Endodermal cell (in vitro differentiated cells): ENCODE results near the gene GKN2. TPM values are rescaled to one million over a fixed set of nuclear protein-coding genes. Genes with fewer than 3 reads are reported as not detected.

Experiments used
- DNase-seq: peaks from one replicate; pipeline ENCODE4 v3.0.0-alpha.2; 2017
- H3K27ac ChIP-seq: 2 replicates; pipeline ENCODE4 v1.5.1; 2013; ENCODE audit warnings: mild to moderate bottlenecking, low read depth, low read length, moderate library complexity
- H3K27me3 ChIP-seq: 2 replicates; pipeline ENCODE4 v1.6.1; 2013; ENCODE audit warnings: mild to moderate bottlenecking, low read length, moderate library complexity; ENCODE audit not compliant: insufficient read depth, control insufficient read depth, poor library complexity, severe bottlenecking
- H3K36me3 ChIP-seq: 2 replicates; pipeline ENCODE4 v1.7.0; 2013; ENCODE audit warnings: mild to moderate bottlenecking, low read length, moderate library complexity; ENCODE audit not compliant: control insufficient read depth, insufficient read depth
- H3K4me1 ChIP-seq: one replicate; pipeline ENCODE4 v1.7.0; 2013; ENCODE audit warnings: low read length; ENCODE audit not compliant: control insufficient read depth, insufficient read depth
- H3K4me3 ChIP-seq: 2 replicates; pipeline ENCODE4 v1.5.1; 2013; ENCODE audit warnings: mild to moderate bottlenecking, low read length, moderate library complexity
- H3K9ac ChIP-seq: 2 replicates; pipeline ENCODE4 v1.6.1; 2013; ENCODE audit warnings: mild to moderate bottlenecking, low read length, moderate library complexity; ENCODE audit not compliant: poor library complexity, severe bottlenecking; ENCODE audit errors: extremely low read depth
- H3K9me3 ChIP-seq: 2 replicates; pipeline ENCODE4 v1.6.1; 2013; ENCODE audit warnings: mild to moderate bottlenecking, low read length, moderate library complexity; ENCODE audit not compliant: control insufficient read depth
- H3K27ac Mint-ChIP-seq: 2 replicates; pipeline ENCODE4 v1.8.0; 2020; ENCODE audit warnings: mixed read lengths
- H3K27me3 Mint-ChIP-seq: 2 replicates; pipeline ENCODE4 v1.8.0; 2021; ENCODE audit warnings: mild to moderate bottlenecking, mixed read lengths; ENCODE audit not compliant: insufficient read depth
- H3K36me3 Mint-ChIP-seq: 2 replicates; pipeline ENCODE4 v1.8.0; 2020; ENCODE audit warnings: low read depth, mixed read lengths
- H3K4me1 Mint-ChIP-seq: 2 replicates; pipeline ENCODE4 v1.8.0; 2020; ENCODE audit warnings: mixed read lengths
- H3K4me3 Mint-ChIP-seq: 2 replicates; pipeline ENCODE4 v1.8.0; 2020; ENCODE audit warnings: mild to moderate bottlenecking, moderate library complexity, mixed read lengths
- H3K9me3 Mint-ChIP-seq: 2 replicates; pipeline ENCODE4 v1.8.0; 2020; ENCODE audit warnings: mild to moderate bottlenecking, mixed read lengths
- WGBS, 2 experiments: methylation state at CpG; one replicate each; pipeline versions ENCODE4 v1.1.5 to v1.1.7; 2013; ENCODE audit warnings: missing lambda C conversion rate in 2 of 2, mixed read lengths in 1 of 2; ENCODE audit not compliant: insufficient coverage in 1 of 2, insufficient read length in 1 of 2; 5-methylcytosine and 5-hydroxymethylcytosine counted together
- total RNA-seq, 2 donors: library from RNA; stranded (reverse); fragmentation: NEBNext Ultra II Directional in 1 of 2; extraction: Animal tissue kit (Norgen Biotek cat#: 25700) in 1 of 2; gene quantifications; 2 replicates in 1 of 2; 3 replicates in 1 of 2; pipeline ENCODE4 v1.2.1, GENCODE V29; 2021
- TF ChIP-seq, protein P1 (sequence below): fragments of 200-600 bp; sonication (generic); conservative IDR thresholded peaks from 2 replicates; pipeline ENCODE4 v1.5.0; 2021; ENCODE audit warnings: antibody characterized with exemption, mild to moderate bottlenecking

Gene GKN2
- total RNA-seq, 2 donors from 2014 or later, result not detected

DNA sequence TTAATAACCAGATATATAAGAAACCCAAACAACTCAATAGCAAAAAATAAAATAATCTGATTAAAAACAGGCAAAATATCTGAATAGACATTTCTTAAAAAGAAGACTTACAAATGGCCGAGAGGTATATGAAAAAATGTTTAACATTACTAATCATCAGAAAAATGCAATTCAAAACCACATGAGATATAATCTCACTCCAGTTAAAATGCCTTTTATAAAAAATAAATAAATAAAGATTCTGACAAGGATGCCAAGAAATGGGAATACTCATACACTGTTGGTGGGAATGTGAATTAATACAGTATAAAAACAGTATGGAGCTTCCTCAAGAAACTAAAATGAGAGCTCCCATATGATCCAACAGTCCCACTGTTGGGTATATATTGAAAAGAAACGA, 47.6 kb downstream of the GKN2 start:
- TF ChIP-seq, protein P1, sequence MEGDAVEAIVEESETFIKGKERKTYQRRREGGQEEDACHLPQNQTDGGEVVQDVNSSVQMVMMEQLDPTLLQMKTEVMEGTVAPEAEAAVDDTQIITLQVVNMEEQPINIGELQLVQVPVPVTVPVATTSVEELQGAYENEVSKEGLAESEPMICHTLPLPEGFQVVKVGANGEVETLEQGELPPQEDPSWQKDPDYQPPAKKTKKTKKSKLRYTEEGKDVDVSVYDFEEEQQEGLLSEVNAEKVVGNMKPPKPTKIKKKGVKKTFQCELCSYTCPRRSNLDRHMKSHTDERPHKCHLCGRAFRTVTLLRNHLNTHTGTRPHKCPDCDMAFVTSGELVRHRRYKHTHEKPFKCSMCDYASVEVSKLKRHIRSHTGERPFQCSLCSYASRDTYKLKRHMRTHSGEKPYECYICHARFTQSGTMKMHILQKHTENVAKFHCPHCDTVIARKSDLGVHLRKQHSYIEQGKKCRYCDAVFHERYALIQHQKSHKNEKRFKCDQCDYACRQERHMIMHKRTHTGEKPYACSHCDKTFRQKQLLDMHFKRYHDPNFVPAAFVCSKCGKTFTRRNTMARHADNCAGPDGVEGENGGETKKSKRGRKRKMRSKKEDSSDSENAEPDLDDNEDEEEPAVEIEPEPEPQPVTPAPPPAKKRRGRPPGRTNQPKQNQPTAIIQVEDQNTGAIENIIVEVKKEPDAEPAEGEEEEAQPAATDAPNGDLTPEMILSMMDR, result no peak
- H3K4me1 Mint-ChIP-seq, result peaks cover 4% of the 10 kb centered on the region
- DNase-seq, result no peak
- H3K9me3 Mint-ChIP-seq, result peaks cover 19% of the 10 kb centered on the region
- no peak overlapping the region for H3K27ac Mint-ChIP-seq
- peaks cover 17% of the 10 kb centered on the region for H3K9me3 ChIP-seq
- H3K36me3 ChIP-seq, result no peaks in the 10 kb centered on the region
- no peak overlapping the region for H3K27ac ChIP-seq
- 100% methylated on average over 2 of the region's 2 CpGs; no CpG with 5 or more reads in 1 of the 2 experiments for WGBS, 2 experiments
- no peak overlapping the region for H3K9ac ChIP-seq
- H3K4me3 ChIP-seq, result no peak overlapping the region
- H3K36me3 Mint-ChIP-seq, result no peaks in the 10 kb centered on the region
- no peaks in the 10 kb centered on the region for H3K4me1 ChIP-seq
- no peak overlapping the region for H3K4me3 Mint-ChIP-seq
- peaks cover 2% of the 10 kb centered on the region for H3K27me3 Mint-ChIP-seq
- H3K27me3 ChIP-seq, result no peaks in the 10 kb centered on the region

GRCh38 chr2:68901561-68901960, 51.1 kb downstream of the GKN2 start:
- Mint-ChIP-seq H3K27ac (no peak overlapping the region), H3K4me1 (peaks cover 1% of the 10 kb centered on the region), H3K4me3 (no peak overlapping the region), H3K27me3 (peaks cover 3% of the 10 kb centered on the region), H3K9me3 (peaks cover 19% of the 10 kb centered on the region), H3K36me3 (no peaks in the 10 kb centered on the region)
- no peak overlapping the region for H3K4me3 ChIP-seq
- no peaks in the 10 kb centered on the region for H3K27me3 ChIP-seq
- no peak overlapping the region for H3K9ac ChIP-seq
- H3K4me1 ChIP-seq, result no peaks in the 10 kb centered on the region
- no CpG with 5 or more reads among the region's 1 CpG for WGBS, 2 experiments
- H3K27ac ChIP-seq, result no peak overlapping the region
- no peaks in the 10 kb centered on the region for H3K36me3 ChIP-seq
- TF ChIP-seq, protein P1, result no peak
- DNase-seq, result no peak
- H3K9me3 ChIP-seq, result peaks cover 17% of the 10 kb centered on the region

- Histone ChIP-seq H3K36me3 (no peaks in the 10 kb centered on the region), H3K27me3 (no peaks in the 10 kb centered on the region), H3K27ac (no peak overlapping the region), H3K4me1 (no peaks in the 10 kb centered on the region), H3K4me3 (no peak overlapping the region), H3K9me3 (peaks cover 17% of the 10 kb centered on the region), H3K9ac (no peak overlapping the region)
- Mint-ChIP-seq H3K4me3 (no peak overlapping the region), H3K4me1 (peaks cover 1% of the 10 kb centered on the region), H3K27ac (no peak overlapping the region), H3K36me3 (no peaks in the 10 kb centered on the region), H3K9me3 (peaks cover 19% of the 10 kb centered on the region), H3K27me3 (peaks cover 3% of the 10 kb centered on the region)
- 81 to 93% methylated on average over 4 of the region's 4 CpGs for WGBS, 2 experiments
- TF ChIP-seq, protein P1, result peak; percentile 78
- peak; percentile 74 for DNase-seq
Observed at GRCh38 chr2:68901199-68901514, 51.5 kb downstream of the GKN2 start.
